GM23338 (cell line): ENCODE results near the gene NCAPD2. TPM values are rescaled to one million over a fixed set of nuclear protein-coding genes. Genes with fewer than 3 reads are reported as not detected.

Experiments
- ATAC-seq: fragments of 200-7000 bp; cut with Tn5 transposase; 3 replicates; pipeline ENCODE4 v1.9.1; 2020
- DNase-seq: peaks from one replicate; pipeline ENCODE4 v3.0.0-alpha.2; 2015; ENCODE audit warnings: low spot score
- H2AFZ ChIP-seq: fragments of 200-600 bp; sonication (generic); 2 replicates; pipeline ENCODE4 v1.8.0; 2016; ENCODE audit warnings: antibody characterized with exemption, mild to moderate bottlenecking, moderate library complexity
- H3F3A ChIP-seq: fragments of 200-600 bp; sonication (generic); replicated peaks from 2 replicates; pipeline ENCODE4 v1.8.0; 2017; ENCODE audit warnings: antibody characterized with exemption, mixed run types, low read depth
- H3K27ac ChIP-seq: fragments of 200-600 bp; sonication (generic); 2 replicates; pipeline ENCODE4 v1.6.1; 2016; ENCODE audit warnings: low read depth
- H3K27me3 ChIP-seq: fragments of 200-600 bp; sonication (generic); 2 replicates; pipeline ENCODE4 v1.8.0; 2016; ENCODE audit warnings: mild to moderate bottlenecking, mixed run types, moderate library complexity; ENCODE audit not compliant: insufficient read depth
- H3K36me3 ChIP-seq: fragments of 200-600 bp; sonication (generic); 2 replicates; pipeline ENCODE4 v1.8.0; 2016; ENCODE audit warnings: mild to moderate bottlenecking; ENCODE audit not compliant: insufficient read depth
- H3K4me1 ChIP-seq: fragments of 200-600 bp; sonication (generic); 2 replicates; pipeline ENCODE4 v1.8.0; 2016; ENCODE audit warnings: mild to moderate bottlenecking, moderate library complexity; ENCODE audit not compliant: insufficient read depth
- H3K4me2 ChIP-seq: fragments of 200-600 bp; sonication (generic); 2 replicates; pipeline ENCODE4 v1.7.1; 2017; ENCODE audit warnings: mixed run types
- H3K4me3 ChIP-seq: fragments of 200-600 bp; sonication (generic); 2 replicates; pipeline ENCODE4 v1.6.1; 2016; ENCODE audit warnings: mixed run types
- H3K79me2 ChIP-seq: fragments of 200-600 bp; sonication (generic); replicated peaks from 2 replicates; pipeline ENCODE4 v1.8.0; 2017; ENCODE audit warnings: mild to moderate bottlenecking; ENCODE audit not compliant: insufficient read depth
- H3K9me2 ChIP-seq: fragments of 200-600 bp; sonication (generic); 2 replicates; pipeline ENCODE4 v1.8.0; 2017; ENCODE audit not compliant: insufficient read depth
- H4K20me1 ChIP-seq: fragments of 200-600 bp; sonication (generic); replicated peaks from 2 replicates; pipeline ENCODE4 v1.8.0; 2017; ENCODE audit warnings: mild to moderate bottlenecking; ENCODE audit not compliant: insufficient read depth
- H3K27ac Mint-ChIP-seq: 2 replicates; pipeline ENCODE4 v1.8.0; 2020; ENCODE audit warnings: inconsistent platforms, mild to moderate bottlenecking, moderate library complexity, mixed read lengths
- H3K27me3 Mint-ChIP-seq: 3 replicates; pipeline ENCODE4 v1.8.0; 2022; ENCODE audit warnings: low read depth, mild to moderate bottlenecking, moderate library complexity, mixed read lengths, inconsistent platforms; ENCODE audit not compliant: insufficient read depth, poor library complexity
- H3K36me3 Mint-ChIP-seq: 3 replicates; pipeline ENCODE4 v1.8.0; 2021; ENCODE audit warnings: low read depth, mild to moderate bottlenecking, inconsistent platforms, moderate library complexity, mixed read lengths
- H3K4me1 Mint-ChIP-seq: 3 replicates; pipeline ENCODE4 v1.8.0; 2020; ENCODE audit warnings: mild to moderate bottlenecking, inconsistent platforms, mixed read lengths
- H3K4me3 Mint-ChIP-seq: 3 replicates; pipeline ENCODE4 v1.8.0; 2021; ENCODE audit warnings: moderate library complexity, mild to moderate bottlenecking, inconsistent platforms, mixed read lengths
- H3K9me3 Mint-ChIP-seq: 3 replicates; pipeline ENCODE4 v1.8.0; 2020; ENCODE audit warnings: moderate library complexity, mild to moderate bottlenecking, inconsistent platforms, mixed read lengths
- CREB1 ChIP-seq: fragments of 250-450 bp; sonication (Bioruptor Pico); IDR thresholded peaks from 2 replicates; pipeline ENCODE4 v1.5.0; 2020; ENCODE audit warnings: low read depth, mild to moderate bottlenecking, moderate library complexity
- CTCF ChIP-seq, 2 experiments: fragments of 200-600 bp in 1 of 2; sonication (generic) in 1 of 2; conservative IDR thresholded peaks; 2 replicates each; pipeline versions ENCODE4 v1.5.1 to v1.6.1; 2016 to 2017; ENCODE audit warnings: antibody characterized with exemption in 2 of 2, low read depth in 2 of 2, mild to moderate bottlenecking in 2 of 2, moderate library complexity in 1 of 2
- ETS1 ChIP-seq: IDR thresholded peaks from 2 replicates; pipeline ENCODE4 v1.6.1; 2016; ENCODE audit warnings: antibody characterized with exemption
- EZH2 ChIP-seq: fragments of 200-600 bp; sonication (generic); IDR thresholded peaks from one replicate; pipeline ENCODE4 v1.8.0; 2017; ENCODE audit warnings: antibody characterized with exemption, mild to moderate bottlenecking, low read depth; ENCODE audit not compliant: unreplicated experiment
- EZH2phosphoT487 ChIP-seq: fragments of 200-600 bp; sonication (generic); IDR thresholded peaks from one replicate; pipeline ENCODE4 v1.8.1; 2018; ENCODE audit warnings: antibody characterized with exemption; ENCODE audit not compliant: unreplicated experiment
- JUNB ChIP-seq: IDR thresholded peaks from one replicate; pipeline ENCODE4 v1.6.1; 2016; ENCODE audit warnings: antibody characterized with exemption; ENCODE audit not compliant: unreplicated experiment
- NANOG ChIP-seq: IDR thresholded peaks from 2 replicates; pipeline ENCODE4 v1.6.1; 2016; ENCODE audit warnings: antibody characterized with exemption, borderline replicate concordance
- POLR2AphosphoS5 ChIP-seq: IDR thresholded peaks from 2 replicates; pipeline ENCODE4 v1.6.1; 2016; ENCODE audit warnings: antibody characterized with exemption, low read depth
- REST ChIP-seq: IDR thresholded peaks from one replicate; pipeline ENCODE4 v1.6.1; 2018; ENCODE audit warnings: antibody characterized with exemption; ENCODE audit not compliant: unreplicated experiment
- STAT1 ChIP-seq: IDR thresholded peaks from one replicate; pipeline ENCODE4 v1.6.1; 2016; ENCODE audit warnings: antibody characterized with exemption; ENCODE audit not compliant: unreplicated experiment
- ZNF114 ChIP-seq: fragments of 250-450 bp; sonication (Bioruptor Pico); IDR thresholded peaks from 2 replicates; pipeline ENCODE4 v1.5.0; 2020; ENCODE audit warnings: mild to moderate bottlenecking, moderate library complexity
- polyA plus RNA-seq: library from polyadenylated mRNA; unstranded; fragments of >200 nt; fragmentation: Nextera tagmentation; extraction: Ambion mirVana; gene quantifications from 2 replicates; pipeline ENCODE4 v1.2.1, GENCODE V29; 2016
- total RNA-seq: library from RNA; depleted of rRNA; stranded (reverse); fragments of >200 nt; shearing (Covaris generic); gene quantifications from 2 replicates; pipeline ENCODE4 v1.2.3, GENCODE V29; 2014

Gene NCAPD2
- total and polyA plus RNA-seq, 2 experiments from 2014 or later, result 34.2 to 217 TPM

- H3K9me3 Mint-ChIP-seq, result no peaks in the 10 kb centered on the region
- peaks cover 18% of the 10 kb centered on the region for H3K27me3 Mint-ChIP-seq
- H3K4me3 Mint-ChIP-seq, result no peak within 1 kb of the TSS
- no peak within 1 kb of the TSS for H3K4me2 ChIP-seq
- H4K20me1 ChIP-seq, result no peaks in the 10 kb centered on the region
- H3K4me1 ChIP-seq, result no peaks in the 10 kb centered on the region
- no peak within 1 kb of the TSS for H3K27ac ChIP-seq
- ATAC-seq (no peak), DNase-seq (no peak)
- no peaks in the 10 kb centered on the region for H3K9me2 ChIP-seq
- no peaks in the 10 kb centered on the region for H3K79me2 ChIP-seq
- no peak within 1 kb of the TSS for H3K4me3 ChIP-seq
- H3K27ac Mint-ChIP-seq, result no peak within 1 kb of the TSS; the same call in 1 of the 2 replicates
- peaks cover 27% of the 10 kb centered on the region for H3K4me1 Mint-ChIP-seq
- H3K36me3 Mint-ChIP-seq, result no peaks in the 10 kb centered on the region
- no peaks in the 10 kb centered on the region for H3K27me3 ChIP-seq
- no peaks in the 10 kb centered on the region for H3F3A ChIP-seq
- H2AFZ ChIP-seq, result no peak within 1 kb of the TSS
- TF ChIP-seq EZH2phosphoT487 (no peak), EZH2 (no peak), JUNB (no peak), CTCF (conservative IDR thresholded peaks at IDR 0.05; ENCODE audit: low read depth in 2 of 2) (no peak), CREB1 (no peak), NANOG (no peak), ZNF114 (CRISPR knock-in tag) (no peak), POLR2AphosphoS5 (no peak)
- H3K36me3 ChIP-seq, result no peaks in the 10 kb centered on the region
These were observed 48.9 kb upstream of the NCAPD2 start, which contains the start of gene CD27 for GRCh38 chr12:6444704-6445688. CD27 (plus strand) TSS chr12:6444955; CDS start chr12:6445096, 141 bp downstream.

GRCh38 chr12:6450091-6450868 lies 43.6 kb upstream of the NCAPD2 start:
- Mint-ChIP-seq H3K4me1 (peaks cover 44% of the 10 kb centered on the region), H3K4me3 (peak overlapping the region; percentile 63; the same call in 1 of the 3 replicates), H3K27ac (peak overlapping the region; percentile 97; the same call in 1 of the 2 replicates), H3K9me3 (no peaks in the 10 kb centered on the region), H3K36me3 (no peaks in the 10 kb centered on the region), H3K27me3 (peaks cover 17% of the 10 kb centered on the region)
- Histone ChIP-seq H3K4me3 (peak overlapping the region; percentile 44; the same call in 1 of the 2 replicates), H3K4me1 (peaks cover 29% of the 10 kb centered on the region), H3K36me3 (no peaks in the 10 kb centered on the region), H3K4me2 (peak overlapping the region; percentile 77), H3K27ac (no peak overlapping the region), H3K79me2 (no peaks in the 10 kb centered on the region), H2AFZ (peak overlapping the region; percentile 90; the same call in 1 of the 2 replicates), H3K9me2 (no peaks in the 10 kb centered on the region), H3F3A (peaks cover 6% of the 10 kb centered on the region; the same call in 1 of the 2 replicates), H4K20me1 (no peaks in the 10 kb centered on the region), H3K27me3 (no peaks in the 10 kb centered on the region)
- DNase-seq (no peak), ATAC-seq (no peak; the same call in 2 of the 3 replicates)
- no peak for TF ChIP-seq EZH2phosphoT487
- TF ChIP-seq ETS1, result no peak
- TF ChIP-seq STAT1, result no peak
- no peak for TF ChIP-seq POLR2AphosphoS5
- TF ChIP-seq JUNB, result no peak
- TF ChIP-seq REST, result no peak
